HG02884 (cell line): Measurements from ENCODE around the gene ITGB4.
"Not testable (repeated sequence)": the region's sequence is repeated elsewhere in the genome, so short reads cannot be mapped to it uniquely, and the experiment has no call there.

Source experiments
- ATAC-seq: cut with Tn5 transposase; IDR thresholded peaks from one replicate; pipeline ENCODE4 v1.9.1; 2021; ENCODE audit warnings: mild to moderate bottlenecking, moderate library complexity; ENCODE audit not compliant: unreplicated experiment

ITGB4 gene

GRCh38 chr17:75769536-75769935 lies 48.3 kb downstream of the ITGB4 start:
- no peak for ATAC-seq

DNA sequence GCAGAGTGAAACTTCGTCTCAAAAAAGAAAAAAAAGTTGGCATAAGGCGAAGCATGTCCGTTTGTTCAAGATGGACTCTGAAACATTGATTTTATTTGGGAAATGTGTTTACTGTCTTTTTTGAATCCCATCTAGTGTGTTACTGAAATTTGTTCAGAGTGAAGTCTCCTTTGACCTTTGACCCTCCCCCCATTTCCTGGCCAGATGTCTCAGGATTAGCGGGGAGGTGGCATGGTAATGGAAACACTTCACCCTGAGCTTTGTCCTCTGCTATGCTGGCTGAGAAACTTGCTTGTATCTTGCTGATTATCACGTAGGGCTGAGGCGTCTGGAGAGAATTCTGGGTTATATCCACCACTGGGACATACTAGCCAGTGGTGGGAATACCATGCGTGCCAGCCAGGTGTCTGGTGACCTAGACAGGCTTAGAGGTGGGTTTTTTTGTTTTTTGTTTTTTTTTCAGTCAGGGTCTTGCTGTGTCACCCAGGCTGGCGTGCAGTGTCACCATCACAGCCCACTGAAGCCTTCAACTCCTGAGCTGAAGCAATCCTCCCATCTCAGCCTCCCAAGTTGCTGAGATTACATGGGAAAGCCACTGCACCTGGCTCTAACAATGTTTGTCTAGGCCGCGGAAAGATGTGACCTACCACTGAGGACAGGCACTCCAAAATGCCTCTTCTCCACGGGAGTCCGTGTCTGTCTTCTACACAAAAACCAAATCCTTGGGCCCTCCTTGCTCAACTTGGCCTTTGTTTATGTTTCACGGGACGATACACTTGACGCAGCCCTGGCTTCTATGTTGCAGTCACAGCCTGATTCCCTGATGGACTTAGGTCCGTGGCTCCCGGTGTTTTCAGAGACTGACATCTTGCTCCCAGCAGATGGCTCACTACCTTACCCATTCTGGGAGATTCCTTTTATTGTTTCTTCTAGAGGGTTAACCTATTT lies 50.3 kb downstream of the ITGB4 start:
- no peak for ATAC-seq

- no peak for ATAC-seq
Observed at GRCh38 chr17:75773121-75773807, 52.0 kb downstream of the ITGB4 start.

- no peak for ATAC-seq
Observed at GRCh38 chr17:75773808-75774470, 52.7 kb downstream of the ITGB4 start.

DNA sequence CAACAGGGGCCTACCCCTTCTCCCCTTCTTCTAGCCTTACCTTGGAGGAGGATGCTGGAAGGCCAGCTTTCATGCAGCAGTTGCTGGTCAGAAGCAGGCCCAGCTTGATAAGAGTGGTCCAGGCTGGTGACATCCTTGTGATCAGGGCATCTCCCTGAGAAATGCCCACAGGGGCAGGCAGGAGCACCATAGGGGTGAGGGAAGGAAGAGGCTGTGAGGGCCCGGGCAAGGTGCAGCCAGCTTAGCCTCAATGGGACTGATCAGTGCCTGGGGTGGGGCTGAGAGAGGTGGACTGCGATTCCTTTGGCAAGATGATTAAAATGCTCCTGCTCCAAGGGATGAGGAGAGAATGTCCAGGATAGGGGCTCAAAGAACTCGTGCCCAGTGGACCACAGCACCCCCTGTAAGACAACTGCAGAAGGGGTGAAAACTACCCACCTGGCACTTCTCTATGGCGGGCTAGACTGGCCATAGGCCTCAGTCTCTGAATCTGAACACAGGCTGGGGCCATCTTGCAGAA lies 53.3 kb downstream of the ITGB4 start:
- ATAC-seq, result no peak

GRCh38 chr17:75774991-75775668 lies 53.9 kb downstream of the ITGB4 start:
- no peak for ATAC-seq

DNA sequence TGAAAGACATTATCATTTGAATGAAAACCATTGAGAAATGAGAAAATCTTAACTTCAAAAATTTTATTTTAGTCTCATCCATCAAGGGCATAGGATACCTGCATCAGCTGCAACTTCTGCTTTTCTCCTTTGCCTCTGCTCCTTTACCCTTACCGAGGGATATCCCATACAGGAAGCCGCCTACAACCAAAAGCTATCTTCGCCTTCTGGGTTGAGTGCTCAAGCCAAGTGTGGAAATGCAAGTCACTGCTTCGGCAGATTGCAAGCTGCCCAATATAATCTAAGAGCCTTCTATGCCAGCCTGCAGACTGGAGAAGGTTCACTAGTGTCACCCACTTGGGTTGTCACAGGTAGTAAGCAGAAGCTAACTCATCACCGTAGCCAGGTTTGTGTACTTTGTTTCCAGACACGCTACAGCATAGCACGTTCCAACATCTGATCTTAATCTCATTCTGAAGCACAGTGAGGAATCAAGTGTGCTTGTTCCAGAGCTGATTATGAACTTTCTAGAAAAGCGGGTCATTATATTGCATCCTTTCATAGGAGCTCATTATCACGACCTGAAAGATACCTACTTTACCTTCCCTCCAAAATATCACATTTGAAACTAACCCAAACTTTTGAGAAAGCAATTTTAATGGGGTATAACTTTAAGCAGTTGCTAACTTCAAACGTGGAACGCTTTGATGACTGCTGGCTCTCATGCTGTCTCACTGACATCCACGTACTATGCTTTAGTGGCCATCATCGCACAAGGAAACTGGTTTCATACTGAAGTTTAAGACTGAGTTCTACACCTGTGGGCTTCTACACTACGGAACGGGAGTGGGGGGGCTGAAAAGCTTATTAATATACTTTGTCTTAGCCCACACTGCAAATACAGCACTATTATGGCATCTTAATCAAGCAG lies 55.4 kb downstream of the ITGB4 start:
- no peak for ATAC-seq

GRCh38 chr17:75777296-75777922 lies 56.1 kb downstream of the ITGB4 start:
- ATAC-seq, result no peak

GRCh38 chr17:75778066-75778860 lies 57.0 kb downstream of the ITGB4 start:
- ATAC-seq, result not testable (repeated sequence)

DNA sequence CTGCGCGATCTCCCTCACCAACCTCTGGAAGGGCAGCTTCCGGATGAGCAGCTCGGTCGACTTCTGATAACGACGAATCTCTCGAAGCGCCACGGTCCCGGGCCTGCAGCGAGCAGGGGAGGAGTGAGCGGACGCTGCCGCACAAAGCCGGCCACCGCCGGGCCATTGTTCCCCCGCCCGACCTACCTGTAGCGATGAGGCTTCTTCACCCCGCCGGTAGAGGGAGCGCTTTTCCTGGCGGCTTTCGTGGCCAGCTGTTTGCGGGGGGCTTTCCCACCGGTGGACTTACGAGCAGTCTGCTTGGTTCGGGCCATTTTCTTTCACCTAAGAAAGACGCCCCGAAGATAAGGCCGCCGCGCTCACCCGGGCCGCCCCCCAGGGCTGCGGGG lies 57.6 kb downstream of the ITGB4 start:
- peak; percentile 1 for ATAC-seq

GRCh38 chr17:75779250-75779986 lies 58.2 kb downstream of the ITGB4 start:
- ATAC-seq, result peak; percentile 72

DNA sequence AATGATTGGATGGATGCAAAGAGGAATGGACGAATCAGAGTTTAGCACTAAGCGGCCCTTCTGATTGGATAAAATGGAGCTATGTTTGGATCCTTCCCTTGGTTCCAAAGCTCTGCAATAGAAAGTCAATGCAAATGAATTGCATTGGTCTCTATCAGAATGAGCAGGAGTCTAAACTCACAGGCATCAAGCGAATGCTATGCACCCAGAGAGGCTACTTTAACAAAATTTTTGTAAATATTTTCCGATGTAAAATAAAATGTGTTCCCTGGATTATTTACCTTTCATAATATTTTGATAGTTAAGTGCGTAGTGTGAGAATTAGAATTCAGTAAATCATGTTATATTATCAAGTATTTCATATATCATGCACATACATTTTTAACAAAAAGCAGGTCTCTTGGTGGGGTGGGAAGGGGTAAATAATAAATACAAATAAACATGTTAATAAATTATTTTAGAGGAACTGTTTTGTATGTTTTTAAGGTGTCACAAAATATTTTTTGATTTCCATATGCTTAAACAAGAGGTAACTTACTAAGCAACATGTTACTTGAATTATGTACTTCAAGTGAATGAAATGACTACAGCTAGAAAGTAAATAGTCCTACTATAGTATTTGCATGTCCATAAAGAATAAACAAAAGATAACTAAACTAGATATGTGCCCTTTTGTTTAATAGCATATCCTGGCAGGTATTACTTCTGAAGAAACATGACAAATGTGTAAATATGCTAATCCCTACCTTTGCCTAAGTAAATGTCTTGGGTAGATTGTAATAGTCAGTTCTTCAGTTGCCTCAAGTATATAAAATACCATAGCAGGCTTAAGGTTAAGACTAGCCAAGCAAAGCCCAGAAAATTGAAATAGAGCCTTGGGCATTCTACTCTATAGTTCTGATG lies 59.0 kb downstream of the ITGB4 start:
- ATAC-seq, result no peak

DNA sequence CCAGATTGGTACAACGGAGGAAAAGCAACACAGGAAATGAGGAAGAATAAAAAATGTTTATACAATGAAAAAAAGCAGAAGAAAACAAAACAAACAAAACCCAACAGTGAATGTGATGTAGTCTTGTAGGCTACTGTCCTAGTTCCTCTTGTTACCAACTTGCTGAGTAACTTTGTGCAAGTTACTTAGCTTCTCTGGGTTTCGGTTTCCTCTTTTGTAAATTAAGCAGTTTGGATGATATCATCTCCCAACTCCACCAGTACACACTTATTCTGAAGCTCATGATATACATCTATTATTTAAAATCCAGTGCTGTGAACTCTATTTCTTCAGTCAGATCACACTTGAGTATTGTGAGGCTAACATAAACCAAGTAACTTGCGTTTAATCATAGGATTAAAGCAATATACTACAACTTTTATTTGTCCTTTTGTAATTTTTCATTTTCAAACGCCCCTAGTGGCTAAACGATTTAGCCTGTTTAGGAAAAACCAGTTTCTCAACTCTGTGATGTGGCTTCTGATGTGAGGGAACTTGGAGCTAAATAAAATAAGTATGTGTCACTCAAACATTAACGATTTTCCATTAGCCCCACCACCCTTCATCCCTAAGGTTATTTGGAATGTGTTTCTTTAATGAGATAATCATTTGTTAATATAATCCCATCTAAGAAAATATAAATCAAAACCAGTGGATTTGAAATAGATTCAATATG lies 62.0 kb downstream of the ITGB4 start:
- no peak for ATAC-seq

GRCh38 chr17:75783803-75784472 lies 62.7 kb downstream of the ITGB4 start:
- ATAC-seq, result no peak

DNA sequence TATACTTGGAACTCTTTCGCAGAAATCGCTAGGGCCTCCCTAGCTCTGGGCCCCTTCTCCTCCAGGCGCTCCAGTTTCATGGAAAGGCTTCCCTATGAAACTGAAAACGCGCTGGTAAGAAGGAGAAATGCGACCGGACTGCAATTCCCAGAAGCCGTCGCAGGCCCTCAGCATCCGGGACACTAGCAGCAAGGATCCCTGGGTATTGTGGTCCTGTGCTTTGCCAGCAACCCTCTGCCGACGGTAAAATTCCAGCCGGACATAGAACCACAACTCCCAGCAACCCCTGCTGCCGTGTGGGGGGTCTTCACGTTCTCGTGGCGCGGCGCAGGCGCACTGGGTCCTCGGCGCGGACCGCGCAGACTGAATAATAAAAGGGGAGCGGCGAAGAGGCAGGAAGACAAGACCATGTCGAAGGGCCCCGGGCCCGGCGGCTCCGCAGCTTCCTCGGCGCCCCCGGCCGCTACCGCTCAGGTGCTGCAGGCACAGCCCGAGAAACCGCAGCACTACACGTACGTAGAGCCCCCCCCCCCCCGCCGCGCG lies 63.3 kb downstream of the ITGB4 start, which contains the start of gene UNK:
TSS of gene UNK (plus strand) at position 334 of the 543 bp plus-strand sequence. CDS start at position 409, 75 bp downstream.
- ATAC-seq, result peak; percentile 48
